Measurements from ENCODE around the gene GPR34.
"Not testable (repeated sequence)": the region's sequence is repeated elsewhere in the genome, so short reads cannot be mapped to it uniquely, and the experiment has no call there.

DNA sequence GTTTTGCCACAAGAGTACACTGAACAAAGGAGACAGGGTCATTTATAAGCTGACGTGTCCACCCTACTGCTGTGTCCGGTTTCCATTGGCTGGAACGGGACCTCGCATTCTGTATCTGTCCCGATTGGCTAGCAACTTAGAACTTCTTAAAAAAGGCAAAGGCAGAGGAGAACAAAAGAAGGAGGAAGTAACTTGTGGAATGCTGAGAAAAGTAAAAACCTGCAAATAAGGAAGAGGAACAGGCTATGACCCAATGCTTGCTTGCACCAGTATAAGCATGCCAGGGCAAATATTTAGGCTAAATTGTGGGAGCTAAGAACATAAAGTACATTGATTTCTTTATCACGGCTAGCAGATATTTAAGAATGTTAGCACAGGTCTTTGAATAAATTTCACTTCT lies 30.8 kb downstream of the GPR34 start:
- not testable (repeated sequence) for TF ChIP-seq POLR2A (IDR thresholded peaks at IDR 0.05; ENCODE audit: low read length); GATA1 (IDR thresholded peaks at IDR 0.05; ENCODE audit: low read depth, low read length)

Measured in erythroblast (primary cell).